ENCODE results near the gene IGSF8. TPM values are rescaled to one million over a fixed set of nuclear protein-coding genes. Genes with fewer than 3 reads are reported as not detected.

Gene IGSF8
- total RNA-seq, 1 donor from 2014 or later, result 37.9 TPM

GRCh38 chr1:160093624-160094290, 4.7 kb downstream of the IGSF8 start:
- no peak for DNase-seq (ENCODE audit: low spot score in 2 of 2)
- Histone ChIP-seq H3K27ac (no peak overlapping the region), H3K4me1 (peaks cover 16 to 17% of the 10 kb centered on the region in 2 donors), H3K4me3 (no peak overlapping the region), H3K27me3 (no peaks in the 10 kb centered on the region), H3K36me3 (peaks cover 44 to 58% of the 10 kb centered on the region in 2 donors), H3K9me3 (no peaks in the 10 kb centered on the region)
- intact Hi-C loops (cut with DNase I), result no loop called here
- TF ChIP-seq CTCF (IDR thresholded peaks at IDR 0.05), result no peak

- Histone ChIP-seq H3K4me1 (peaks cover 16 to 17% of the 10 kb centered on the region in 2 donors), H3K36me3 (peaks cover 47 to 64% of the 10 kb centered on the region in 2 donors), H3K9me3 (no peaks in the 10 kb centered on the region), H3K27ac (no peak overlapping the region), H3K27me3 (no peaks in the 10 kb centered on the region), H3K4me3 (no peak overlapping the region)
- intact Hi-C loops (cut with DNase I), result no loop called here
- no peak for DNase-seq (ENCODE audit: low spot score in 2 of 2)
- TF ChIP-seq CTCF (IDR thresholded peaks at IDR 0.05), result no peak
Measured at GRCh38 chr1:160093069-160093395, 5.4 kb downstream of the IGSF8 start.

- DNase-seq (ENCODE audit: low spot score in 2 of 2), result no peak
- no peak for TF ChIP-seq CTCF (IDR thresholded peaks at IDR 0.05)
- Histone ChIP-seq H3K36me3 (peaks cover 47 to 64% of the 10 kb centered on the region in 2 donors), H3K9me3 (no peaks in the 10 kb centered on the region), H3K27me3 (no peaks in the 10 kb centered on the region), H3K27ac (no peak overlapping the region), H3K4me3 (no peak overlapping the region), H3K4me1 (peaks cover 16 to 17% of the 10 kb centered on the region in 2 donors)
- intact Hi-C loops (cut with DNase I), result no loop called here
Measured at GRCh38 chr1:160092366-160093068, 5.9 kb downstream of the IGSF8 start.

GRCh38 chr1:160091666-160092223, 6.7 kb downstream of the IGSF8 start:
- Histone ChIP-seq H3K4me3 (no peak overlapping the region), H3K27ac (no peak overlapping the region), H3K36me3 (peaks cover 47 to 64% of the 10 kb centered on the region in 2 donors), H3K27me3 (no peaks in the 10 kb centered on the region), H3K4me1 (peaks cover 8 to 11% of the 10 kb centered on the region in 2 donors), H3K9me3 (no peaks in the 10 kb centered on the region)
- intact Hi-C loops (cut with DNase I), result no loop called here
- no peak for DNase-seq (ENCODE audit: low spot score in 2 of 2)
- no peak for TF ChIP-seq CTCF (IDR thresholded peaks at IDR 0.05)

GRCh38 chr1:160090760-160091159, 7.7 kb downstream of the IGSF8 start:
- DNase-seq (ENCODE audit: low spot score in 2 of 2), result no peak
- H3K4me3 ChIP-seq, result no peak overlapping the region
- H3K27me3 ChIP-seq, result no peaks in the 10 kb centered on the region
- peaks cover 47 to 64% of the 10 kb centered on the region in 2 donors for H3K36me3 ChIP-seq
- intact Hi-C loops (cut with DNase I), result no loop called here
- TF ChIP-seq CTCF (IDR thresholded peaks at IDR 0.05), result no peak
- no peak overlapping the region for H3K27ac ChIP-seq
- no peaks in the 10 kb centered on the region for H3K9me3 ChIP-seq
- H3K4me1 ChIP-seq, result peaks cover 4 to 6% of the 10 kb centered on the region in 2 donors

Data from ascending aorta (tissue), 2 donors.